Stomach (tissue), 9 donors: ENCODE data around the gene KDM2A. TPM values are rescaled to one million over a fixed set of nuclear protein-coding genes. Genes with fewer than 3 reads are reported as not detected.

Experiments
- DNase-seq, 2 donors: peaks; one replicate each; pipeline versions ENCODE4 v3.0.0 to v3.0.0-alpha.2; 2013 to 2019
- H3K27ac ChIP-seq, 5 donors: fragments of 200-600 bp in 4 of 5; sonication (generic) in 4 of 5; one replicate each; pipeline ENCODE4 v1.5.1; 2013 to 2019; ENCODE audit warnings: mild to moderate bottlenecking in 1 of 5, moderate library complexity in 1 of 5
- H3K27me3 ChIP-seq, 3 donors: fragments of 200-600 bp; sonication (generic); one replicate each; pipeline ENCODE4 v1.5.1; 2017 to 2019; ENCODE audit warnings: mixed run types in 1 of 3
- H3K36me3 ChIP-seq, 4 donors: fragments of 200-600 bp; sonication (generic); 1 replicate in 3 of 4; 2 replicates in 1 of 4; pipeline ENCODE4 v1.5.1; 2016 to 2019
- H3K4me1 ChIP-seq, 4 donors: fragments of 200-600 bp; sonication (generic); one replicate each; pipeline ENCODE4 v1.5.1; 2016 to 2019
- H3K4me3 ChIP-seq, 4 donors: fragments of 200-600 bp; sonication (generic) in 3 of 4; one replicate each; pipeline ENCODE4 v1.5.1; 2016 to 2019; ENCODE audit warnings: mild to moderate bottlenecking in 1 of 4
- H3K9me3 ChIP-seq, 4 donors: fragments of 200-600 bp; sonication (generic); one replicate each; pipeline ENCODE4 v1.5.1; 2016 to 2019
- EP300 ChIP-seq: sonication (generic); formaldehyde crosslinking; IDR thresholded peaks from one replicate; pipeline ENCODE4 v1.6.1; 2017; ENCODE audit warnings: antibody characterized with exemption
- POLR2A ChIP-seq, 4 donors: fragments of 450-650 bp; IDR thresholded peaks; one replicate each; pipeline ENCODE4 v1.6.1; 2016; ENCODE audit warnings: antibody characterized with exemption in 4 of 4, control low read depth in 2 of 4, mild to moderate bottlenecking in 1 of 4, moderate library complexity in 1 of 4
- POLR2AphosphoS5 ChIP-seq, 3 donors: sonication (generic); formaldehyde crosslinking; IDR thresholded peaks; one replicate each; pipeline ENCODE4 v1.6.1; 2016; ENCODE audit warnings: antibody characterized with exemption in 3 of 3
- WGBS, 5 donors: extraction: QIAGEN DNeasy Blood & Tissue Kit in 3 of 5; methylation state at CpG; one replicate each; pipeline versions ENCODE4 v1.1.5 to v1.1.7; 2013 to 2018; 5-methylcytosine and 5-hydroxymethylcytosine counted together
- intact Hi-C: fragments of 100-400 bp; cut with DNase I; formaldehyde crosslinking; loops from one replicate; pipeline ENCODE4 v1.15.1; 2023; ENCODE audit warnings: low total_unique reads
- polyA plus RNA-seq, 3 donors: library from polyadenylated mRNA; stranded (reverse); fragments of 200-250 nt; gene quantifications; one replicate each; pipeline ENCODE4 v1.2.3, GENCODE V29; 2013
- total RNA-seq, 5 donors: library from RNA; depleted of rRNA; stranded (reverse); fragments of >200 nt; gene quantifications; one replicate each; pipeline versions ENCODE4 v1.1.0 to v1.2.3, GENCODE V29; 2014 to 2016
- TF ChIP-seq, protein P1 (sequence below), 7 experiments: fragments of 450-650 bp in 4 of 7; fragments of 200-600 bp in 3 of 7; sonication (generic) in 3 of 7; IDR thresholded peaks; one replicate each; pipeline ENCODE4 v1.5.1; 2016 to 2019; ENCODE audit warnings: antibody characterized with exemption in 7 of 7, control low read depth in 2 of 7, mild to moderate bottlenecking in 1 of 7
- donor health status: healthy with polysubstance abuse.
- donor health status: Bipolar disorder and iron deficiency.
- donor health status: healthy.

KDM2A gene
- total and polyA plus RNA-seq, 8 donors = 15.4 to 125 (median 70.3) TPM

DNA sequence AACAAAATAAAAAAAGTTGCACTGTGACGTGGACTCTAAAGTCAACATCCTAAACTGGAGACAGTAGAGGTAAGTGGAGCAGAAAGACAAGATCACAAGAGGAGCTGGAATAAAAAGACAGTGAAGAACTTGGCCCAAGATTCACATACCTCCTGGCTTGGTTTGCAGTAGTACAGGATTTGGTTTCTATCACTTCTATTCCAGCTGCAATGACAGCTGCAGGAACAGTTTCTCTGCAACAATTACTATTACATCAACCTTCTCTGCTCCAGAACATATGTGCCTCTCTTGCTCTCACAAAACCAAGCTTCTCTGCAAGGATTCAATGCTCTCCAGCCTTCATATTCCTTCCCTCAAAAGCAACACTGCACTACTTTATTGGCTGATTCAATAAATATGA is 7.8 kb upstream of the KDM2A start:
- Histone ChIP-seq H3K36me3 (no peaks in the 10 kb centered on the region), H3K9me3 (no peaks in the 10 kb centered on the region), H3K27me3 (no peaks in the 10 kb centered on the region), H3K4me1 (peaks cover 0 to 23% (median 10%) of the 10 kb centered on the region in 4 donors), H3K27ac (peak overlapping the region in 1 of 5 donors; percentile 25), H3K4me3 (no peak overlapping the region)
- intact Hi-C loops = no loop called here
- TF ChIP-seq, protein P1, sequence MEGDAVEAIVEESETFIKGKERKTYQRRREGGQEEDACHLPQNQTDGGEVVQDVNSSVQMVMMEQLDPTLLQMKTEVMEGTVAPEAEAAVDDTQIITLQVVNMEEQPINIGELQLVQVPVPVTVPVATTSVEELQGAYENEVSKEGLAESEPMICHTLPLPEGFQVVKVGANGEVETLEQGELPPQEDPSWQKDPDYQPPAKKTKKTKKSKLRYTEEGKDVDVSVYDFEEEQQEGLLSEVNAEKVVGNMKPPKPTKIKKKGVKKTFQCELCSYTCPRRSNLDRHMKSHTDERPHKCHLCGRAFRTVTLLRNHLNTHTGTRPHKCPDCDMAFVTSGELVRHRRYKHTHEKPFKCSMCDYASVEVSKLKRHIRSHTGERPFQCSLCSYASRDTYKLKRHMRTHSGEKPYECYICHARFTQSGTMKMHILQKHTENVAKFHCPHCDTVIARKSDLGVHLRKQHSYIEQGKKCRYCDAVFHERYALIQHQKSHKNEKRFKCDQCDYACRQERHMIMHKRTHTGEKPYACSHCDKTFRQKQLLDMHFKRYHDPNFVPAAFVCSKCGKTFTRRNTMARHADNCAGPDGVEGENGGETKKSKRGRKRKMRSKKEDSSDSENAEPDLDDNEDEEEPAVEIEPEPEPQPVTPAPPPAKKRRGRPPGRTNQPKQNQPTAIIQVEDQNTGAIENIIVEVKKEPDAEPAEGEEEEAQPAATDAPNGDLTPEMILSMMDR (IDR thresholded peaks at IDR 0.05) = no peak
- TF ChIP-seq POLR2AphosphoS5 (IDR thresholded peaks at IDR 0.05) (no peak), EP300 (no peak), POLR2A (IDR thresholded peaks at IDR 0.05) (no peak)
- 41 to 63% (median 50%) methylated on average over 1 of the region's 1 CpG for WGBS, 5 donors
- DNase-seq = peak in 1 of 2 donors; percentile 35

DNA sequence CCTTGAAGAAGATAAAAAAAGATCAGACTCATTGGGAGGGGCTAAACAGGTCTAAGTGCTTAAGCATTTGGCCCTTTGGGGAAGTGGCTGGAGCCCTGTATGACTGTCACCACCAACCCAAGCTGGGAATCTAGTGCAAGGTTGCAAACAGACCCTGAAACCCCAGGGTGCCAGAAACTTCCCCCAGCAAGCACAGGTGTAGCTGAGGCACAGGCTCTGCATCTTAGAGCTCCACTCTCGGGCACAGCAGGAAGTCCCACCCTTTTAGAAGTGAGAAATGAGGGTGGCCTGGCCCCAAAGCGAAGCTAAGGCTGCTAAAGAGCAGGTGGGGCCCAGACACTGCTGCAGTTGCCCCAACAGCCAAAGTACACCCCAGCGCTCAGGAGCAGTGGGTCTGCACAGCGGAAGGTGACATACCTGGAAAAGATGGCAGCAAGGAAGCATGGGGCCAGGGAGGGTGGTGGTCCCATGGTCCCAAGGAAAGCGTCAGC is 5.8 kb upstream of the KDM2A start:
- intact Hi-C loops = no loop called here
- Histone ChIP-seq H3K4me1 (peaks cover 11 to 37% (median 22%) of the 10 kb centered on the region in 4 donors), H3K9me3 (no peaks in the 10 kb centered on the region), H3K4me3 (no peak overlapping the region), H3K36me3 (no peaks in the 10 kb centered on the region), H3K27me3 (no peaks in the 10 kb centered on the region), H3K27ac (no peak overlapping the region)
- DNase-seq = peak in 1 of 2 donors; percentile 27
- TF ChIP-seq EP300 (no peak), POLR2A (IDR thresholded peaks at IDR 0.05) (no peak), POLR2AphosphoS5 (IDR thresholded peaks at IDR 0.05) (no peak)
- TF ChIP-seq, protein P1 (IDR thresholded peaks at IDR 0.05) = no peak
- WGBS, 5 donors = 79 to 92% (median 88%) methylated on average over 5 of the region's 5 CpGs

DNA sequence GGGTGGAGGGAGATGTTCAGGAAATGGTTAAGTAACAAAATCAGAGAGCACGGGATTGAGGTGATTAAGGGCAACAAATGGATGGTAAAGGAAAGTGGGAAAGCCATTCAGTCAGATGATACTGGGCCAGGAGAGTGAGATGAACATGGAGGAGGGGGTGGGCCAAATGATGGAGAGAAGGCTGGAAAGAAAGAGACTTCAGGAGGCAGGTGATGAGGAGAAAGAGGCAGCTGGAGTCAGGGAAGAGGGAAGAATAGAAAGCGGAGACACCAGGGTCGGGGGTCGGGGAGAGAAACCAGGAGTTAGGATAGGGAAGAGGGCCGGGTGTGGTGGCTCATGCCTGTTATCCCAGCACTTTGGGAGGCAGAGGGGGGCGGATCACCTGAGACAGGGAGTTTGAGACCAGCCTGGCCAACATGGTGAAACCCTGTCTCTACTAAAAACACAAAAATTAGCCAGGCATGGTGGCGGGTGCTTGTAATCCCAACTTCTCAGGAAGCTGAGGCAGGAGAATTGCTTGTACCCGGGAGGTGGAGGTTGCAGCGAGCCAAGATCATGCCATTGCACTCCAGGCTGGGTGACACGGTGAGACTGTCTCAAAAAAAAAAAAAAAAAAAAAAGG is 4.7 kb upstream of the KDM2A start:
- WGBS, 5 donors = 78 to 87% (median 86%) methylated on average over 10 of the region's 10 CpGs
- Histone ChIP-seq H3K4me3 (no peak overlapping the region), H3K36me3 (no peaks in the 10 kb centered on the region), H3K9me3 (no peaks in the 10 kb centered on the region), H3K27ac (no peak overlapping the region), H3K4me1 (peaks cover 14 to 37% (median 22%) of the 10 kb centered on the region in 4 donors), H3K27me3 (no peaks in the 10 kb centered on the region)
- no peak for DNase-seq
- intact Hi-C loops = no loop called here
- TF ChIP-seq POLR2A (IDR thresholded peaks at IDR 0.05) (no peak), POLR2AphosphoS5 (IDR thresholded peaks at IDR 0.05) (no peak), EP300 (no peak)
- TF ChIP-seq, protein P1 (IDR thresholded peaks at IDR 0.05) = no peak

DNA sequence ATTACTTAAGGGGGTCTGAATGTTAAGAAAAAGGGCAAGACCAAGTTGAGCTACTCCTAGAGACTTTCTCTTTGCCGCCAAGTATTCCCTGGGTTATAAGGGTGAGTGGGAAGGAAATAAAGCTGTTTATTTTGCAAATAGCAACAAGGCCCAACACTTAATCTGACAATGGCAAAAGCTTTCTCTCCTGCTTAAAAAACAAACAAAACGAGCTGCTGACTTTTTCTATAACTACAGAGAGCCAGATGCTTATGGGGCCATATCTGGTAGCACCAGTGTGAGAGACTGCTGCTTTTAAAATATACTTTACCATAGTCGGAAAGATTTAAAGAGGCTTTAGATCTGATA is 2.3 kb upstream of the KDM2A start:
- H3K36me3 ChIP-seq = no peaks in the 10 kb centered on the region
- no peaks in the 10 kb centered on the region for H3K9me3 ChIP-seq
- H3K27me3 ChIP-seq = no peaks in the 10 kb centered on the region
- no peak for DNase-seq
- TF ChIP-seq POLR2A (IDR thresholded peaks at IDR 0.05) (no peak), EP300 (no peak), POLR2AphosphoS5 (IDR thresholded peaks at IDR 0.05) (no peak)
- TF ChIP-seq, protein P1 (IDR thresholded peaks at IDR 0.05) = no peak
- peak overlapping the region in 2 of 5 donors; percentile 97 to 99 for H3K27ac ChIP-seq
- no peak overlapping the region for H3K4me3 ChIP-seq
- intact Hi-C loops = no loop called here
- H3K4me1 ChIP-seq = peaks cover 17 to 32% (median 22%) of the 10 kb centered on the region in 4 donors
- WGBS, 5 donors = 33 to 52% (median 43%) methylated on average over 3 of the region's 3 CpGs
